Panc1 (cell line): ENCODE results near the gene ATP9A. TPM values are rescaled to one million over a fixed set of nuclear protein-coding genes. Genes with fewer than 3 reads are reported as not detected.

Experiments used
- ATAC-seq: fragments of 200-7000 bp; cut with Tn5 transposase; 2 replicates; pipeline ENCODE4 v1.9.1; 2020; ENCODE audit warnings: mild to moderate bottlenecking, moderate library complexity
- BruUV-seq: library from RNA; stranded (reverse); fragments of 400-500 nt; replicated peaks from 2 replicates; lab custom pipeline; 2021; lab: Mats Ljungman, UMichigan
- CTCF ChIA-PET: fragments of 300-600 bp; sonication (Branson Sonifier 250); formaldehyde crosslinking; loops from one replicate; lab custom pipeline; 2022; ENCODE audit warnings: antibody characterized with exemption; lab: Charles Lee
- POLR2A ChIA-PET: fragments of 300-600 bp; sonication (Branson Sonifier 250); formaldehyde crosslinking; loops from one replicate; lab custom pipeline; 2022; ENCODE audit warnings: antibody characterized with exemption; lab: Charles Lee
- DNase-seq: peaks from one replicate; pipeline ENCODE4 v3.0.0-alpha.2; 2010; ENCODE audit warnings: low read depth, low spot score
- H3K27ac ChIP-seq: 2 replicates; pipeline ENCODE4 v1.5.1; 2011; ENCODE audit warnings: mild to moderate bottlenecking, low read length, inconsistent platforms
- H3K27me3 ChIP-seq: fragments of 200-500 bp; sonication (Bioruptor generic); 2 replicates; pipeline ENCODE4 v1.6.0; 2014; ENCODE audit warnings: low read length, inconsistent platforms; ENCODE audit not compliant: control insufficient read depth, insufficient read depth
- H3K36me3 ChIP-seq: fragments of 200-500 bp; sonication (Bioruptor generic); 2 replicates; pipeline ENCODE4 v1.5.1; 2014; ENCODE audit warnings: inconsistent platforms, mild to moderate bottlenecking, low read length, moderate library complexity; ENCODE audit not compliant: control insufficient read depth, insufficient read depth
- H3K4me1 ChIP-seq: 2 replicates; pipeline ENCODE4 v1.5.1; 2011; ENCODE audit warnings: inconsistent platforms, mild to moderate bottlenecking, low read length, moderate library complexity; ENCODE audit not compliant: control insufficient read depth, insufficient read depth
- H3K4me3 ChIP-seq, 2 experiments: 2 replicates each; pipeline ENCODE4 v1.5.1; 2011 to 2012; ENCODE audit warnings: low read depth in 2 of 2, low read length in 2 of 2, mild to moderate bottlenecking in 2 of 2, inconsistent platforms in 1 of 2, moderate library complexity in 1 of 2
- H3K9me3 ChIP-seq: fragments of 200-500 bp; sonication (Bioruptor generic); 2 replicates; pipeline ENCODE4 v1.5.1; 2014; ENCODE audit warnings: low read depth, mild to moderate bottlenecking, inconsistent platforms, low read length, moderate library complexity; ENCODE audit not compliant: control insufficient read depth, insufficient read depth
- CTCF ChIP-seq: fragments of 450-650 bp; IDR thresholded peaks from 2 replicates; pipeline ENCODE4 v1.5.1; 2017; ENCODE audit warnings: mild to moderate bottlenecking
- POLR2AphosphoS5 ChIP-seq: IDR thresholded peaks from 2 replicates; pipeline ENCODE4 v1.6.1; 2012; ENCODE audit warnings: mild to moderate bottlenecking, low read depth, low read length, moderate library complexity
- REST ChIP-seq, 2 experiments: IDR thresholded peaks; 2 replicates each; pipeline ENCODE4 v1.6.1; 2011 to 2012; ENCODE audit warnings: low read depth in 2 of 2, control low read depth in 1 of 2, low read length in 1 of 2, mild to moderate bottlenecking in 1 of 2, moderate library complexity in 1 of 2; ENCODE audit not compliant: insufficient read depth in 1 of 2
- SIN3A ChIP-seq: IDR thresholded peaks from 2 replicates; pipeline ENCODE4 v1.6.1; 2012; ENCODE audit warnings: low read depth, mild to moderate bottlenecking, low read length, moderate library complexity, borderline replicate concordance; ENCODE audit not compliant: insufficient read depth
- TCF7L2 ChIP-seq: IDR thresholded peaks from 2 replicates; pipeline ENCODE4 v1.6.1; 2011; ENCODE audit warnings: mild to moderate bottlenecking, low read depth, low read length, inconsistent platforms
- in situ Hi-C: cut with HindIII; loops from 2 replicates; pipeline ENCODE4 v1.10.0; 2016; ENCODE audit warnings: low sequenced_read_pairs, low pct_unique_long_range_greater_than_20kb
- intact Hi-C: fragments of 100-400 bp; cut with micrococcal nuclease; formaldehyde crosslinking; loops from one replicate; pipeline ENCODE4 v1.10.0; 2022; ENCODE audit not compliant: unreplicated experiment
- total RNA-seq: library from RNA; stranded (reverse); gene quantifications from one replicate; pipeline ENCODE4 v1.2.1, GENCODE V29; 2021; ENCODE audit not compliant: unreplicated experiment

Gene ATP9A
- total RNA-seq, 1 experiment from 2014 or later = 8.7 TPM

- intact Hi-C loops (no loop called here), in situ Hi-C loops (no loop called here)
- peak; percentile 88 for ATAC-seq
- peak; percentile 85 for DNase-seq
- ChIA-PET POLR2A (no interaction called here), CTCF (no interaction called here)
- TF ChIP-seq REST (IDR thresholded peaks at IDR 0.05; ENCODE audit: insufficient read depth in 1 of 2, low read depth in 2 of 2, low read length in 1 of 2) (no peak), CTCF (no peak), SIN3A (no peak), POLR2AphosphoS5 (no peak; the same call in 1 of the 2 replicates), TCF7L2 (no peak)
- Histone ChIP-seq H3K4me3 (peak overlapping the region in 1 of 2 experiments; percentile 9; a peak in 1 of 4 replicates), H3K9me3 (no peaks in the 10 kb centered on the region), H3K27ac (peak overlapping the region; percentile 62), H3K4me1 (peaks cover 12% of the 10 kb centered on the region), H3K36me3 (no peaks in the 10 kb centered on the region), H3K27me3 (no peaks in the 10 kb centered on the region)
- no TSS peak for BruUV-seq
These were observed 136.9 kb downstream of the ATP9A start for GRCh38 chr20:51631011-51631950.

- no peak for TF ChIP-seq REST (IDR thresholded peaks at IDR 0.05; ENCODE audit: insufficient read depth in 1 of 2, low read depth in 2 of 2, low read length in 1 of 2)
These were observed 138.7 kb downstream of the ATP9A start for GRCh38 chr20:51629399-51630058.

More at GRCh38 chr20:51629399-51630058, 138.7 kb downstream of the ATP9A start:
- no peaks in the 10 kb centered on the region for H3K27me3 ChIP-seq
- in situ Hi-C loops (no loop called here), intact Hi-C loops (loop anchor here (10.0 kb wide), 1 partner anchor 645 kb away; no protein-coding TSS in a partner anchor)
- no peaks in the 10 kb centered on the region for H3K9me3 ChIP-seq
- POLR2A ChIA-PET = no interaction called here
- DNase-seq (no peak), ATAC-seq (no peak)
- H3K4me1 ChIP-seq = peaks cover 12% of the 10 kb centered on the region
- no peak overlapping the region for H3K4me3 ChIP-seq
- no peak overlapping the region; the same call in 1 of the 2 replicates for H3K27ac ChIP-seq
- CTCF ChIA-PET = no interaction called here
- no TSS peak for BruUV-seq
- H3K36me3 ChIP-seq = no peaks in the 10 kb centered on the region
